GM11168 (cell line): ENCODE data around the gene GABBR2.
"Not testable (repeated sequence)": the region's sequence is repeated elsewhere in the genome, so short reads cannot be mapped to it uniquely, and the experiment has no call there.

ENCODE experiments used
- in situ Hi-C: fragments of 300-500 bp; cut with MboI; formaldehyde crosslinking; loops from one replicate; pipeline ENCODE4 v1.12.0; 2022; ENCODE audit warnings: low sequenced_read_pairs; ENCODE audit not compliant: unreplicated experiment

The GABBR2 gene

DNA sequence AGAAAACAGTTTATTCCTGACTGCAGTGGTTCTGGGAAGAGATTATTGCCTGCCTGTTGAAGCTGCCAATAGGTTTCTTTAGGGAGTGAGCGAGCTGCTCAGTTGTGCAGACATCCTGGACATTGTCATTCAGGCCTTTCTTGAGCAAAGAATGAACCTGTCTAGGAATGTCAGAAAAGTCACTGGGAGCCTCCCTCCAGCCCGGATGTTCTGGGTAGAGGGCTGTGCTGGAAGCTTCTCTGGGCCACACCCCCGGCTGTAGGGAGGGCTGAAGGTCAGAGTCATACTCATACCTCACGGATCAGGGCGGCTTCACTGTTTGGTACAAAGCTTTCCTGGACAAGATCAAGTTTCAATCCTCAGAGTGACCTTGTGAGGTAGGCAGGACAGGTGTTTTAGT is 419.9 kb downstream of the GABBR2 start:
- in situ Hi-C loops: no loop called here

DNA sequence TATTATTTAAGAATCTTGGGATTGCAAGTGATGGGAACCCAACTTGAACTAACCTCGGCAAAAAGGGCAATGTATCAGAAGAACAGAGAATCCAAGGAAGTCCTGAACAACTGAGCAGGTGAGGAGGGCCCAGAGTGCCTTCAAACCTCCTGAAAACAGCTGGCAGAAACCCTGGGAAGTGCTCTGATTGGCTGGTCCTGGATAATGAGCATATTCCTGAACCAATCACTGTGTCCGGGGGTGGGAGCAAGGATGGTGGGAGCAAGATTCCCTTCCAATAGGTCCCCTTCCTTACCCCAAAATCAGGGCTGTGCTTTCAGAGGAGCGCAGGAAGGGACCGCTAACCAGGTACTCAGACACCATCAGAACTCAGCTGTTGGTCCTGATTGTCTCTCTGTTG is 421.4 kb downstream of the GABBR2 start:
- in situ Hi-C loops: no loop called here

DNA sequence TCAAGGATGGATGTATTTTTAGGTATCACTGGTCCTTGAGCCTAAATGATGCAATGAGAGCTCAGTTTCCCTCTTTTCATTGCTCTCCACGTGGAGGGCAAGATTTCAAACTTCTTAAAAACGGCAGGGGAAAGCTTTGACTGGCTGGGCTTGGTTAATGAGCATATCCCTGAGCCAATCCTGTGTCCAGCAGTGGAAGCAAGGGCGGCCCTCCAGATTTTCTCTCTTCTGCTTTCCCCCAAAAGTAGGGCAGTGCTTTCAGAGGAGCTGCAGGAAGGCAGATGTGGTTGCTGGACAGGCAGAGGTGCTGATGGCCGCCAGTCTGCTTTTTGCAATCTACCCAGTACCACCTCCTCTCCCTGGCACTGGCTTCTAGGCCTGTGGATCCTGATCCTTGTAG is 423.3 kb downstream of the GABBR2 start:
- in situ Hi-C loops: no loop called here

DNA sequence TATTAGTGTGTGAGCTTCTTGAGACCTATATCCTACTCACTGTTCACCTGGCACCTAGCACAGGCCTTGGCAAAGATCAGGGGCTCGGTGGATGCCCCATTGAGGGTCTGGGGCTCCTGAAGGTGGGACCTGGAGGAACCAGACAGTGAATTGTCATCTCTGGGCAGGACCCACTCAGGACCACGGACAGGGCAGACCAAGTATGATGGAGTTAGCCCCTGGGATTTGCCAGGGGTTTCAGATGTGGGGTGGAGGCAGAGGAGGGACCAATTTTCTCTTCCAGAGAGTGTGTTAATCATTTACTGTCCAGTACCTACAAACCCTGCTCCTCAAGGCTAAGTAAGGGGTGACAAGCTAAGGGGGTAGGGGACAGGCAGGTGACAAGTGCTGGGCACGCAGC is 424.0 kb downstream of the GABBR2 start:
- in situ Hi-C loops: no loop called here

DNA sequence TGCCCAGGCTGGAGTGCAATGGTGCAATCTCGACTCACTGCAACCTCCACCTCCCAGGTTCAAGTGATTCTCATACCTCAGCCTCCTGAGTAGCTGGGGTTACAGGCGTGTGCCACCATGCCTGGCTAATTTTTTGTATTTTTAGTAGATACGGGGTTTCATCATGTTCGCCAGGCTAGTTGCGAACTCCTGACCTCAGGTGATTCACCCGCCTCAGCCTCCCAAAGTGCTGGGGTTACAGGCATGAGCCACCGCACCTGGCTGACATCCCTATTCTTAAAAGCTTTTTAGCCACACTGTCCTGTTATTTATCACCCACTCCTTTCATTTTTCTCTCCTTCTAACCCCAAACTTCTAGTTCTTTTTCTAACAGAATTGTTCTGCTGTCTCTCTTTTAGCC is 425.6 kb downstream of the GABBR2 start:
- in situ Hi-C loops: not testable (repeated sequence)

DNA sequence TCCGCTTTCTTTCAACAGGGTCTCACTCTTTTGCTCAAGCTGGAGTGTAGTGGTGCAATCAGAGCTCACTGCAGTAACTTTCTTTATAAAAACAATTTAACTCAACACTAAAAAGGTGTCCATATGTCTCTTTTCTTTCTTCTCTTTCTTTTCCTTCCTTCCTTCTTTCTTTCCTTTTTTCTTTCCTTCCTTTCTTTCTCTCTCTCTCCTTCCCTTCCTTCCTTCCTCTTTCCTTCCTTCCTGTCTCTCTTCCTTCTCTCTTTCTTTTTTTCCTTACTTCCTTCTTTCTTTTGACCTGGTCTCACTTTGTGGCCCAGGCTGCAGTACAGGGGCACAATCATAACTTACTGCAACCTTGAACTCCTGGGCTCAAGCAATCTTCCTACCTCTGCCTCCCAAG is 427.5 kb downstream of the GABBR2 start:
- in situ Hi-C loops: no loop called here

DNA sequence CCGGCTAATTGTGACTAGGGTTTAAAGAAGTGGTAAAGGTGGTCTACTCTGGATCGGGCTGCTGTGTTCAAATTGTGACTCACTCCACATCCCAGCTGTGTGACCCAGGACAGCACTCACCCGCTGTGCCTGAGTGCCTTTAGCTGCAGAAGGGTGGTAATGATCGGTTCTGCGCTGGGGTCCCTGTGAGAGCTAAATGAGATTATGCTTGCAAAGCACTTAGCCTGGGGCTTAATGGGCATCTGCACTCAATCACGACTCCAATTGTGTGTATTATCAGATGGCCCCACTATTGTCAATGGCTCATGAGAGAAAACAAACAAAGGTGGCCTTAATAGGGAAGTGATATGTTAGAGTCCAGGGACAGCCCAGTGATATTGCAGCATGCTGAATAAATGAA is 428.2 kb downstream of the GABBR2 start:
- in situ Hi-C loops: no loop called here

DNA sequence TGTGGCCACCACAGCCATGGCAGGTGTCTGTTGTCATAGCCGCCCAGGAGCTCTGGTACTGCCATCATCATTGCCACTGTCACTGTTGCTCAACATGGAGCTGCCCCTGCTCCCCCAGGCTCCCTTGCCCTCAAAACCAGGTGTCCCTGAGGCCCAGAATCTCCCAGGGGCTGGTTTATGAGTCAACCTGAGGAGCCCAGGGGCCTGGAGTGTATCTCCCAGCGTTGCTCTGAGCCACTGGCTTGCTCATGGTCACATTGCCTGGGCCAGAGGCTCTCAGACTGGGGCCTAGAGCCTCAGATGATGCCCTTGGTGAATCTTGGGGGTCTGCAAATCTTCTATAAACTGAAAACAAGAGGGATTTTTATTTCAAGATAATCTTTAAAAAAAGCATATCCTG is 428.6 kb downstream of the GABBR2 start:
- in situ Hi-C loops: no loop called here

DNA sequence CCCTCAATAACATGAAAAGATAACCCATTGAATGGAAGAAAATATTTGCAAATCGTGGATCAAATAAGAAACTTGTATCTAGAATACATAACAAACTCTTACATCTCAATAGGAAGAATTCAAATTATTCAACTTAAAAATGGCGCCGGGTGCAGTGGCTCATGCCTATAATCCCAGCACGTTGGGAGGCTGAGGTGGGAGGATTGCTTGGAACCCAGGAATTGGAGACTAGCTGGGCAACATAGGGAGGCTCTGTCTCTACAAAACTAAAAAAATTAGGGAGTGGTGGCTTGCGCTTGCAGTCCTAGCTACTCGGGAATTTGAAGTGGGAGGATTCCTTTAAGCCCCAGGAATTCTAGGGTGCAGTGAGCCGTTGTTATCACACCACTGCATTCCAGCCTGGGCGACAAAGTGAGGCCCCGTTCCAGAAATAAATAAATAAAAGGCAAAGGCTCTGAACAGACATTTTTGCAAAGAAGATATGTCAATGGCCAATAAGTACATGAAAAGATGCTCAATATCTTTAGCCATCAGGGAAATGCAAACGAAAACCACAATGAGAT is 431.7 kb downstream of the GABBR2 start:
- in situ Hi-C loops: no loop called here

DNA sequence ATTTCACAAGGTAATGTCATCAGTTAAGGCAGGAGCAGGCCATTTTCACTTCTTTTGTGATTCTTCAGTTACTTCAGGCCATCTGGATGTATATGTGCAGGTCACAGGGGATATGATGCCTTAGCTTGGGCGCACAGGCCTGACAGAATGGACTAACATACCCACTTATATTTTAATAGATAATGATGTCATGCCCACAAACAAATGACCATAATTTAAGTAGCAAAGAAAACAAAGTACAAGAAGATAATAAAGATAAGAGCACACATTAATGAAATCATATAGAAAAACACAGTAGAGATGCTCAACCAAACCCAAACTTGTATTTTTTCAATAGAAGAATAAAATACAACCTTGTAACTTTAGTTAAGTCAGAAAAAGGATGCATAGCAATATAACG is 433.6 kb downstream of the GABBR2 start:
- in situ Hi-C loops: no loop called here

DNA sequence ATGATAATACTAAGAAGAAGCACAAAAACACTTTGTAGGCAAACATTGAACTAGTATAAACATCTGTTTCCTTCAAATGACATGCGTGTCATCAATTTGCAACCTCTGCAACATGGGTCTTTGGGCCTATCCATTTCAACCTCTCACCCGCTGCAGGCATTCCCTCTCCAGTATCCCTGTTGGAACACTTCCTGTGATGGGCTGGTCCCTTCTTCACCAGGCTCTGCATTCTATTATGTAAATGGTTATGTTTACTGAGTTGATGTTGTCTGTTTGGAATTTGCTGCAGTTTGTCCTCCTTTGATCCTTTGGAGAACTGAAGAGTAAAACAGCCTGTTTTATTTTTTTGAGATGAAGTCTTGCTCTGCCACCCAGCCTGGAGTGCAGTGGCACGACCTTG is 436.7 kb downstream of the GABBR2 start:
- in situ Hi-C loops: no loop called here

DNA sequence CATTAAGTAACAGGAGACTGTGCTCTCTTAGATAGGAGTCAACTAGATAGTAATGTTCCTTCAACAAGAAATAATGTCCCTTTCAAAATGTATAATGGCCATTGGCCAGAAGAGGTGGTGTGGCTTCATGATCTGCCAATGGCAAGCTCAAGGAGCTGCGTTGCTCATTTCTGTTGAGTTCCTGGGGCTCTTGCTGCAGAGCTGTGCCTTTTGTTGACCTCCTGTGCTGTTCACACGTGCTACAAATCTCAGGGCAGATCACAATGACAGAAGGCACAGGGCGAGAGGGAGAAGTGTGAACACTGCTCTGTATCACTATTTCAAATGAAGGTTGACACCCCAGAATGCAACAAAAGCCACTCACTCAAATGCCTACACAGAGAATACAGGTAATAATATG is 437.3 kb downstream of the GABBR2 start:
- in situ Hi-C loops: no loop called here

DNA sequence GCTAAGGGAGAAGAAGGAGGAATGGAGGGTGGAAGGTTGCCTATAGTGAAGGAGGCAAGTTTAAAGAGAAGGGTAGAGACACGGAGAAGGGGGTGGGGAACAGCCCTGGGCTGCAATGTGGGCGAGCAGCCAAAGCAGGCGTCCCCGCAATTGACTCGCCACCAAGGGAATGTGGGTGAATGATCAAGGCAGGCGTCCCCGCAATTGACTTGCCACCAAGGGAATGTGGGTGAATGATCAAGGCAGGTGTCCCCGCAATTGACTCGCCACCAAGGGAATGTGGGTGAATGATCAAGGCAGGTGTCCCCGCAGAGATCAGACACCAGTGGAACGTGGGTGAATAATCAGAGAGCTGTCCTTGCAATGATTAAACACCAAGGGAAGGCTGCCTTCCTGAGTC is 438.5 kb downstream of the GABBR2 start:
- in situ Hi-C loops: not testable (repeated sequence)

DNA sequence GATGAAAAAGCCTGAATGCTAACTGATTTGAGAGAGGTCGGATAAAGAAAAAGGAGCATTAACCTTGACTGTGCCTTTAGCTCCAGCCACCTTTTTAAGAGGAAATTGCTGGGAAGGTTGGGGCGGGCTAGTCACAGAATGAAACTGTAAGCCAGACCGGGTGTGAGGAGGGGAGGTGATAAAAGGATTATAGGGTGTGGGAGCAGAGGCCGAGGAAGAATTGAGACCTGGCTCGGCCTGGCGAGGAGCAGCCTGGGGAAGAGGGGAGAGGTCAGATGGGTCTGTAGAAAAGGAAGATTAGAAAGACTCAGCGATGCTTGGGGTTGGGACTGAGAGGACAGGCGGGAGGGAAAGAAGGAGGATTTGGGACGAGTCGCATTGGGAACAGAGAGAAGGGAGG is 439.1 kb downstream of the GABBR2 start:
- in situ Hi-C loops: loop anchor here (10.0 kb wide), 1 partner anchor 195 kb away; no protein-coding TSS in a partner anchor

DNA sequence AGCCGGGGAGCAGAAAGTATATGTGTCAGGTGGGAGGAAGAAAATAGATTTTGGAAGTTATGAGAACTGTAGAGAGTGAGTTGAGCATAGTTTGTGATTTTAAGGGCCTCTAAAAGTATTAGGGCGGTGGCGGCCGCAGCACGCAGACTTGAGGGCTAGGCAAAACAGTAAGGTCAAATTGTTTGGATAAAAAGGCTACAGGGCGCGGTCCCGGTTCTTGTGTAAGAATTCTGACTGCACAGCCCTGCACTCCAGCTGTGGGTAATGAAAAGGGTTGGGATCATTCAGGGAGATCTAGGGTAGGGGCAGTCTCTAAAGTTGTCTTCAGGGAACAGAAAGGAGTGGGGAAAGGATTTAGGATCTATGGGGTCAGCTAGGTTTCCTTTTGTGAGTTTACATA is 441.2 kb downstream of the GABBR2 start:
- in situ Hi-C loops: loop anchor here (10.0 kb wide), 1 partner anchor 193 kb away; no protein-coding TSS in a partner anchor

DNA sequence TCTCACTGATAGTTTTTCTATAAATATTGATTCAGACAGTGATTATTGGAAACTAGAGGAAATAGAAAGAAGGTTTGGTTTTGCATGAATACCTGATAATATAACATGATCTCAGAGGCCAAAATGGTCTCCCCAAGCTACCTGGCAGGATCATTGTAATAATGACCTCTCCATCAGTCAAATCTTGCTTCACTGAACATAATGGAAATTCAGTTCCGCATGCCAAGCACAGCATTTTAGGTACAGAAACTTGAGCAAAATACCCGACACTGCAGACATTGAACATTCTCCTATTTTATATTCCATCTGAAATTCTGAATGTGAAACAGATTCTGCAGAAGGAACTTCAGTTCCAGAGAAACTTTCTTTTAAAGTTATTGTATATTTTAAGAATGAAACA is 444.2 kb downstream of the GABBR2 start:
- in situ Hi-C loops: loop anchor here (10.0 kb wide), 1 partner anchor 190 kb away; no protein-coding TSS in a partner anchor

DNA sequence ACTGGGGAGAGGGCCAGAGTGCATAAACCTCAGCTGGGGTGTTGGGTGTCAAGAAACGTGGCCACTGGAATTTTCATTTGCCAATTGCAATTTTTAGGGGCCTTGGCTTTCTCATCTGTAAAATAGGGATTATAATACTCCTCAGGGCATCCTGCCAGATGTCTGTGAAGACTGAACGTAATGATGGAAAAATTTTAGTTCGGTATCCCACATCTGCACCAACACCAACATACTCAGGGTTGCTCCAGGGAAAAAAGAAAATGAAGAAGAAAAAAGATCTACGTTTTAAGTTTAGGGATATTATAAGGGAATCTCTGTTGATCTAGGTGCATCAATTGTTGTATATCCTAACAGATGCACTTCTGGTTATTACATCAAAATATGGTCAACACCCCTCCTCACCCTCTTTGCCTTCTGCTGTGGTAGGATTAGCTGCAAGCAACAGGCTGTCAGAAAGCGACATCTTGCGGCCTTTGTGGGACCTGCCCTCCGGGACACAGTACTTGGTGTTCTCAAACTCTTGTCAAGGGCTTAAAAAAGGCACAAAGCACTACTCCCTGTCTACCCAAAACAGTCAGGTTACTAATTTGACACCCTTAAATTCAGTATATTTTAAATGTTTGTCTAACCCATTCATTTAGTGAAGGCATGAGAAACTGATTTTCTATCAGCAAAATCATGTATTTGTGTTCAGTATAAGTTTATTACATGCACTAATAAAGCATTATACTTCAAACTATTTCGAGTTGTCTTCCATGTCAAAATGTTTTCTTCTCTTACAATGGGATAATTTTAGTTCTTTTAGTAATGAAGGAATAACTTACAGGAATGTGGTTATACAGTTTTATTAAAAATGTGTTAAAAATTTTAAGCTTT is 445.0 kb downstream of the GABBR2 start:
- in situ Hi-C loops: loop anchor here (10.0 kb wide), 1 partner anchor 189 kb away; no protein-coding TSS in a partner anchor

DNA sequence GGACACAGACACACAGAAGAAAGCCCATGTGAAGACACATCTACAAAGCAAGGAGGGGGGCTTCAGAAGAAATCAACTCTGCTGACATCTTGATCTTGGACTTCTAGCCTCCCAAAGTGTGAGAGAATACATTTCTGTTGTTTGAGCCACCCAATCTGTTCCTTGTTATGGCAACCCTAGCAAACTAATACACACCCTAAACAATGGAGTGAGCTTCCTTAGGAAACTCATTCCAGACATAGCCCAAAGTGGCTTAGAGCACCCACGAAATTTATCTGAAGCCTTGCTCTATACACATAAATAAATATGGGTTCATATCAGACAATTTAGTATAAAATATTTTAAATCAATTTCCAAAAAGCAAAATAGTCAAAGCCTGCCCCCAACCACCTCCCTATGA is 445.7 kb downstream of the GABBR2 start:
- in situ Hi-C loops: loop anchor here (10.0 kb wide), 1 partner anchor 188 kb away; no protein-coding TSS in a partner anchor

DNA sequence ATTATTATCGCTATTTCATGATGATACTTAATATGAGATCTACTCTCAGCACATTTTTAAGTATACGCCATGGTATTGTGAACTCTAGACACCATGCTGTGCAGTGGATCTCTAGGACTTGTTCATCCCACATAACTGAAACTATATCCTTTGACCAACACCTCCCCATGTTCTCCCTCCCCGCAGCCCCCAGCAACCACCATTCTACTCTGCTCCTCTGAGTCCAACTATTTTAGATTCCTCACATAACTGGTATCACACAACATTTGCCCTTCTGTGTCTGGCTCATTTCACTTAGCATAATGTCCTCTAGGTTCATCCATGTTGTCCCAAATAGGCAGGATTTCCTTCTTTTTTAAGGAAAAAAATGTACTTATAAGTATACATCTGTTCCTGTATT is 446.7 kb downstream of the GABBR2 start:
- in situ Hi-C loops: loop anchor here (10.0 kb wide), 1 partner anchor 187 kb away; no protein-coding TSS in a partner anchor

DNA sequence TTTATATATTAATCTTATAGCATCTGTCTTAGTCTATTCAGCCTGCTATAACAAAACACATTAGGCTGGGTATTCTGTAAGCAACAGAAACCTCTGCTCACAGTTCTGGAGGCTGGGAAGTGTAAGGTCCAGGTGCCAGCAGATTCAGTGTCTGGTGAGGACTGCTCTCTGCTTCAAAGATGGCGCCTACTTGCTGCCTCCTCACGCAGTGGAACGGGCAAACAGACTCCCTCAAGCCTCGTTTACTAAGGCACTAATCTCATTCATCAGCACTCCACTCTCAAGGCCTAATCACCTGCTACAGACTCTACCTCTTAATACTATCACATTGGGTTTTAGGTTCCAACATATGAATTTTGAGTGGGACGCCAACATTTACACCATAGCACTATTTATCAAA is 448.1 kb downstream of the GABBR2 start:
- in situ Hi-C loops: loop anchor here (10.0 kb wide), 1 partner anchor 186 kb away; no protein-coding TSS in a partner anchor

DNA sequence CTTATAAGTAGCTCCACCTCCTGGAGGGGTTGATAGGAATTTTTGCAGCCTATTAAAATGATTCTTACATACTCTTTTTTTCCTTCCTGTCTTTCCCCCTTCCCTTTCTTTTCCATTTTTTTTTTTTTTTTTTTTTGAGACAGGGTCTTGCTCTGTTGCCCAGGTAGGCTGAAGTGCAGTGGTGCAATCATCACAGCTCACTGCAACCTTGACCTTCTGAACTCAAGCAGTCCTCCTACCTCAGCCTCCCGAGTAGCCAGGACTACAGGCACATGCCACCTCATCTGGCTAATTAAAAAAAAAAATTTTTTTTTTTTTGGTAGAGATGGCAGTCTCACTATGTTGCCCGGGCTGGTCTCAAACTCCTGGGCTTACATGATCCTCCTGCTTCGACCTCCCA is 448.9 kb downstream of the GABBR2 start:
- in situ Hi-C loops: loop anchor here (10.0 kb wide), 1 partner anchor 185 kb away; no protein-coding TSS in a partner anchor
